SK-N-SH treated with all-trans-retinoic acid at 6 μM for 48 hours (cell line): ENCODE measurements around the gene KCNE3.

Experiments
- ATAC-seq: fragments of 200-7000 bp; cut with Tn5 transposase; 3 replicates; pipeline ENCODE4 v1.9.1; 2020; ENCODE audit warnings: mild to moderate bottlenecking, moderate library complexity
- ARNTL ChIP-seq: fragments of 450-650 bp; formaldehyde crosslinking; IDR thresholded peaks from 2 replicates; pipeline ENCODE4 v1.5.0; 2020; ENCODE audit warnings: low read depth, mild to moderate bottlenecking, moderate library complexity, borderline replicate concordance
- BACH2 ChIP-seq: fragments of 250-450 bp; sonication (Bioruptor Pico); IDR thresholded peaks from 2 replicates; pipeline ENCODE4 v1.9.0; 2021; ENCODE audit warnings: mild to moderate bottlenecking, borderline replicate concordance
- CSDC2 ChIP-seq: fragments of 250-450 bp; sonication (Bioruptor Pico); IDR thresholded peaks from 2 replicates; pipeline ENCODE4 v1.5.0; 2020; ENCODE audit warnings: mild to moderate bottlenecking, moderate library complexity
- ESRRG ChIP-seq: fragments of 250-450 bp; sonication (Bioruptor Pico); IDR thresholded peaks from 2 replicates; pipeline ENCODE4 v1.6.1; 2021; ENCODE audit warnings: mild to moderate bottlenecking
- GLIS3 ChIP-seq: fragments of 250-450 bp; sonication (Bioruptor Pico); IDR thresholded peaks from 2 replicates; pipeline ENCODE4 v1.5.0; 2020; ENCODE audit warnings: mild to moderate bottlenecking, moderate library complexity
- PPARA ChIP-seq: fragments of 250-450 bp; sonication (Bioruptor Pico); IDR thresholded peaks from 2 replicates; pipeline ENCODE4 v1.5.0; 2020; ENCODE audit warnings: mild to moderate bottlenecking, borderline replicate concordance
- RARB ChIP-seq: fragments of 250-450 bp; sonication (Bioruptor Pico); IDR thresholded peaks from 2 replicates; pipeline ENCODE4 v1.8.0; 2021; ENCODE audit warnings: mild to moderate bottlenecking, moderate library complexity
- SNAI2 ChIP-seq: fragments of 250-450 bp; sonication (Bioruptor Pico); IDR thresholded peaks from 2 replicates; pipeline ENCODE4 v1.5.0; 2020; ENCODE audit warnings: mild to moderate bottlenecking, moderate library complexity
- TCF4 ChIP-seq: fragments of 250-450 bp; sonication (Bioruptor Pico); IDR thresholded peaks from 2 replicates; pipeline ENCODE4 v1.8.0; 2021; ENCODE audit warnings: mild to moderate bottlenecking, moderate library complexity, borderline replicate concordance
- ZC3H10 ChIP-seq: fragments of 250-450 bp; sonication (Bioruptor Pico); IDR thresholded peaks from 2 replicates; pipeline ENCODE4 v1.5.1; 2021; ENCODE audit warnings: mild to moderate bottlenecking, moderate library complexity
- ZFP3 ChIP-seq: fragments of 250-450 bp; sonication (Bioruptor Pico); IDR thresholded peaks from 2 replicates; pipeline ENCODE4 v1.5.0; 2020; ENCODE audit warnings: mild to moderate bottlenecking, moderate library complexity
- ZFP30 ChIP-seq: fragments of 450-650 bp; formaldehyde crosslinking; IDR thresholded peaks from 2 replicates; pipeline ENCODE4 v1.5.0; 2022; ENCODE audit warnings: mild to moderate bottlenecking, moderate library complexity
- ZNF565 ChIP-seq: fragments of 450-650 bp; formaldehyde crosslinking; conservative IDR thresholded peaks from 2 replicates; pipeline ENCODE4 v1.5.0; 2020; ENCODE audit warnings: low read depth, mild to moderate bottlenecking, moderate library complexity
- ZNF70 ChIP-seq: fragments of 450-650 bp; formaldehyde crosslinking; IDR thresholded peaks from 2 replicates; pipeline ENCODE4 v1.5.0; 2020; ENCODE audit warnings: mild to moderate bottlenecking, moderate library complexity
- ZNF8 ChIP-seq: fragments of 450-650 bp; formaldehyde crosslinking; IDR thresholded peaks from 2 replicates; pipeline ENCODE4 v1.5.0; 2020; ENCODE audit warnings: mild to moderate bottlenecking, moderate library complexity
- TF ChIP-seq, protein P1 (sequence below): fragments of 250-450 bp; sonication (Bioruptor Pico); IDR thresholded peaks from 2 replicates; pipeline ENCODE4 v1.8.0; 2020; ENCODE audit warnings: mild to moderate bottlenecking, moderate library complexity, borderline replicate concordance
- TF ChIP-seq, protein P2 (sequence below): fragments of 250-450 bp; sonication (Bioruptor Pico); IDR thresholded peaks from 2 replicates; pipeline ENCODE4 v1.8.0; 2021; ENCODE audit warnings: low read depth, mild to moderate bottlenecking, moderate library complexity, borderline replicate concordance
- TF ChIP-seq, protein P3 (sequence below): fragments of 250-450 bp; sonication (Bioruptor Pico); IDR thresholded peaks from 2 replicates; pipeline ENCODE4 v1.5.0; 2020; ENCODE audit warnings: mild to moderate bottlenecking, moderate library complexity
- TF ChIP-seq, protein P4 (sequence below): fragments of 250-450 bp; sonication (Bioruptor Pico); IDR thresholded peaks from 2 replicates; pipeline ENCODE4 v1.5.1; 2020; ENCODE audit warnings: low read depth, mild to moderate bottlenecking, moderate library complexity

Gene KCNE3

DNA sequence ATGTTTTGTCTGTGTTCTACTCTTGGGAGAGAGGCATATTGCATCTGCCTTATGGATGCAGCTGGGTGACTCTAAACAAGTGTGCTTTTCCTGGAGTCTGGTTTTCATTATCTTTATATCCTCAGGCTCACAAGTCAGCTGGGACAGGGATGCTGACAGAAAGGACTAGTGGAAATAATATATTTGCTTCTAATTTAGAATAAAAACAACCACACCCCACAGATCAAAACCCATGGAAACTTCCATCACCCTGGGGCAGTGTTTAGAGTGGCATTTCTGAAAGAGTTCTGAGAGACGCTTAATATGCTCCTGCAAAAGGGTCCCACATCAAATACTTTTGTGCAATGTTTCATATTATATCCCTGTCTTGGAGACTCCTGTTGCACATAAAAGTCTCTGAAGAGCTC, 20.8 kb downstream of the KCNE3 start:
- peak; percentile 41; the same call in 1 of the 3 replicates for ATAC-seq

DNA sequence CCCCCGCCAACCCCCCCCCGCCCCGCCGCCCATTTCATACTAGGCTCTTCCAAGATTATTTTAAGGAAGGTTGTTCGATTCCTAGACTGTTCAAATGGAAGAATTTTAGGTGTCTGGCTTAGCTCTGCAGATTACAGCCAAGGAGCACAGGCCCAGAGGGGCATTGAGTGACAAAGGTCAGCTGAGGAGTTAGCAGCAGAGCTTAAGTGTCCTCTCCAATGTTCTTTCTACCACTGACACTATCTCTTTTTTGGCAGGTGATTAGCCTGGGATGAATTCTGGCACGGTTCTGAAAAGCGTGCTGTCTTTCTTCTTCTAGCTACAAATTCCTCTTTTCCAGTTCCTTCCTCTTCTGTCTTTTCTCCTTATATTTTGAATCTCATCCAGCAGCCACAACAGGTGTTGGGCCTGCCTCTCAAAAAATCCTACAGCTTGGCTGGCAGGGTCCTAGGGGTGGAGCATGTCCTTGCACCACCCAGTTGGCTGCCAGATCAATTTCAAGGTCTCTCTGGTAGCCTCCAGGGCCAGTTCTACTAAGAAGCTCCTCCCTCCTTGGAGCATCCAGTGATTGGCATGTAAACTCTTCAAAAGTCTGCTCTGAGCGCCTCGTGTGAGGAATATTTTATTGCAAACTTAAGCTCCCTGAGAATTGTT, 23.0 kb downstream of the KCNE3 start:
- TF ChIP-seq CSDC2 (no peak), SNAI2 (CRISPR knock-in tag) (no peak), ZC3H10 (CRISPR knock-in tag) (no peak), ZNF70 (CRISPR knock-in tag) (no peak), TCF4 (no peak), PPARA (CRISPR knock-in tag) (no peak), RARB (CRISPR knock-in tag) (no peak), ZFP3 (CRISPR knock-in tag) (no peak), GLIS3 (CRISPR knock-in tag) (no peak), BACH2 (CRISPR knock-in tag) (no peak)
- TF ChIP-seq, protein P1, sequence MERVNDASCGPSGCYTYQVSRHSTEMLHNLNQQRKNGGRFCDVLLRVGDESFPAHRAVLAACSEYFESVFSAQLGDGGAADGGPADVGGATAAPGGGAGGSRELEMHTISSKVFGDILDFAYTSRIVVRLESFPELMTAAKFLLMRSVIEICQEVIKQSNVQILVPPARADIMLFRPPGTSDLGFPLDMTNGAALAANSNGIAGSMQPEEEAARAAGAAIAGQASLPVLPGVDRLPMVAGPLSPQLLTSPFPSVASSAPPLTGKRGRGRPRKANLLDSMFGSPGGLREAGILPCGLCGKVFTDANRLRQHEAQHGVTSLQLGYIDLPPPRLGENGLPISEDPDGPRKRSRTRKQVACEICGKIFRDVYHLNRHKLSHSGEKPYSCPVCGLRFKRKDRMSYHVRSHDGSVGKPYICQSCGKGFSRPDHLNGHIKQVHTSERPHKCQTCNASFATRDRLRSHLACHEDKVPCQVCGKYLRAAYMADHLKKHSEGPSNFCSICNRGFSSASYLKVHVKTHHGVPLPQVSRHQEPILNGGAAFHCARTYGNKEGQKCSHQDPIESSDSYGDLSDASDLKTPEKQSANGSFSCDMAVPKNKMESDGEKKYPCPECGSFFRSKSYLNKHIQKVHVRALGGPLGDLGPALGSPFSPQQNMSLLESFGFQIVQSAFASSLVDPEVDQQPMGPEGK, result no peak
- TF ChIP-seq, protein P2, sequence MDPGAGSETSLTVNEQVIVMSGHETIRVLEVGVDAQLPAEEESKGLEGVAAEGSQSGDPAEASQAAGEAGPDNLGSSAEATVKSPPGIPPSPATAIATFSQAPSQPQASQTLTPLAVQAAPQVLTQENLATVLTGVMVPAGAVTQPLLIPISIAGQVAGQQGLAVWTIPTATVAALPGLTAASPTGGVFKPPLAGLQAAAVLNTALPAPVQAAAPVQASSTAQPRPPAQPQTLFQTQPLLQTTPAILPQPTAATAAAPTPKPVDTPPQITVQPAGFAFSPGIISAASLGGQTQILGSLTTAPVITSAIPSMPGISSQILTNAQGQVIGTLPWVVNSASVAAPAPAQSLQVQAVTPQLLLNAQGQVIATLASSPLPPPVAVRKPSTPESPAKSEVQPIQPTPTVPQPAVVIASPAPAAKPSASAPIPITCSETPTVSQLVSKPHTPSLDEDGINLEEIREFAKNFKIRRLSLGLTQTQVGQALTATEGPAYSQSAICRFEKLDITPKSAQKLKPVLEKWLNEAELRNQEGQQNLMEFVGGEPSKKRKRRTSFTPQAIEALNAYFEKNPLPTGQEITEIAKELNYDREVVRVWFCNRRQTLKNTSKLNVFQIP (CRISPR knock-in tag), result no peak
- TF ChIP-seq, protein P3, sequence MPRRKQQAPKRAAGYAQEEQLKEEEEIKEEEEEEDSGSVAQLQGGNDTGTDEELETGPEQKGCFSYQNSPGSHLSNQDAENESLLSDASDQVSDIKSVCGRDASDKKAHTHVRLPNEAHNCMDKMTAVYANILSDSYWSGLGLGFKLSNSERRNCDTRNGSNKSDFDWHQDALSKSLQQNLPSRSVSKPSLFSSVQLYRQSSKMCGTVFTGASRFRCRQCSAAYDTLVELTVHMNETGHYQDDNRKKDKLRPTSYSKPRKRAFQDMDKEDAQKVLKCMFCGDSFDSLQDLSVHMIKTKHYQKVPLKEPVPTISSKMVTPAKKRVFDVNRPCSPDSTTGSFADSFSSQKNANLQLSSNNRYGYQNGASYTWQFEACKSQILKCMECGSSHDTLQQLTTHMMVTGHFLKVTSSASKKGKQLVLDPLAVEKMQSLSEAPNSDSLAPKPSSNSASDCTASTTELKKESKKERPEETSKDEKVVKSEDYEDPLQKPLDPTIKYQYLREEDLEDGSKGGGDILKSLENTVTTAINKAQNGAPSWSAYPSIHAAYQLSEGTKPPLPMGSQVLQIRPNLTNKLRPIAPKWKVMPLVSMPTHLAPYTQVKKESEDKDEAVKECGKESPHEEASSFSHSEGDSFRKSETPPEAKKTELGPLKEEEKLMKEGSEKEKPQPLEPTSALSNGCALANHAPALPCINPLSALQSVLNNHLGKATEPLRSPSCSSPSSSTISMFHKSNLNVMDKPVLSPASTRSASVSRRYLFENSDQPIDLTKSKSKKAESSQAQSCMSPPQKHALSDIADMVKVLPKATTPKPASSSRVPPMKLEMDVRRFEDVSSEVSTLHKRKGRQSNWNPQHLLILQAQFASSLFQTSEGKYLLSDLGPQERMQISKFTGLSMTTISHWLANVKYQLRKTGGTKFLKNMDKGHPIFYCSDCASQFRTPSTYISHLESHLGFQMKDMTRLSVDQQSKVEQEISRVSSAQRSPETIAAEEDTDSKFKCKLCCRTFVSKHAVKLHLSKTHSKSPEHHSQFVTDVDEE, result no peak
- TF ChIP-seq, protein P4, sequence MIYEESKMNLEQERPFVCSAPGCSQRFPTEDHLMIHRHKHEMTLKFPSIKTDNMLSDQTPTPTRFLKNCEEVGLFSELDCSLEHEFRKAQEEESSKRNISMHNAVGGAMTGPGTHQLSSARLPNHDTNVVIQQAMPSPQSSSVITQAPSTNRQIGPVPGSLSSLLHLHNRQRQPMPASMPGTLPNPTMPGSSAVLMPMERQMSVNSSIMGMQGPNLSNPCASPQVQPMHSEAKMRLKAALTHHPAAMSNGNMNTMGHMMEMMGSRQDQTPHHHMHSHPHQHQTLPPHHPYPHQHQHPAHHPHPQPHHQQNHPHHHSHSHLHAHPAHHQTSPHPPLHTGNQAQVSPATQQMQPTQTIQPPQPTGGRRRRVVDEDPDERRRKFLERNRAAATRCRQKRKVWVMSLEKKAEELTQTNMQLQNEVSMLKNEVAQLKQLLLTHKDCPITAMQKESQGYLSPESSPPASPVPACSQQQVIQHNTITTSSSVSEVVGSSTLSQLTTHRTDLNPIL, result no peak
- ATAC-seq, result no peak

More for the DNA sequence above, 20.8 kb downstream of the KCNE3 start:
- TF ChIP-seq ARNTL (no peak), ZNF565 (CRISPR knock-in tag) (no peak), ZFP3 (CRISPR knock-in tag) (no peak), PPARA (CRISPR knock-in tag) (no peak), ZFP30 (CRISPR knock-in tag) (no peak), TCF4 (peak; percentile 78), BACH2 (CRISPR knock-in tag) (no peak), RARB (CRISPR knock-in tag) (no peak), ZC3H10 (CRISPR knock-in tag) (no peak), ZNF70 (CRISPR knock-in tag) (no peak), ZNF8 (CRISPR knock-in tag) (no peak), SNAI2 (CRISPR knock-in tag) (no peak), ESRRG (CRISPR knock-in tag) (no peak), GLIS3 (CRISPR knock-in tag) (no peak)
- TF ChIP-seq, protein P3, result 0 out of 2 replicates have a peak, but pooled peaks have one; percentile 25
- TF ChIP-seq, protein P2 (CRISPR knock-in tag), result no peak
- TF ChIP-seq, protein P1, result no peak
